ENCODE measurements around the gene ST3GAL6. TPM values are rescaled to one million over a fixed set of nuclear protein-coding genes. Genes with fewer than 3 reads are reported as not detected.

The ST3GAL6 gene
- total RNA-seq, 1 experiment from 2014 or later, result 12.4 TPM

Small RNAs within 50 kb of the gene (small RNA-seq; reads per million reads assigned to genes)
- gene RNU6-26P, result 0.07 reads per million

Other genes starting within 250 kb of the ST3GAL6 start
- gene CLDND1, start 240.4 kb upstream of the ST3GAL6 start, total RNA-seq (2014; rRNA removed; shearing (Covaris generic)), result 43.4 and 74.0 TPM in 2 replicates
- gene GPR15, start 231.4 kb upstream of the ST3GAL6 start, total RNA-seq (2014; rRNA removed; shearing (Covaris generic)), result not detected in 2 replicates
- 35.4 and 50.0 TPM in 2 replicates for gene CPOX, start 169.7 kb upstream of the ST3GAL6 start, total RNA-seq (2014; rRNA removed; shearing (Covaris generic))
- 403 and 500 TPM in 2 replicates for gene DCBLD2, start 138.4 kb downstream of the ST3GAL6 start, total RNA-seq (2014; rRNA removed; shearing (Covaris generic))

Data from HT1080 (cell line).